RWPE1 (cell line): ENCODE data around the gene XK.
A peak's percentile ranks its signal among the peaks of the same experiment; 100 is the strongest.
"Not testable (repeated sequence)": the region's sequence is repeated elsewhere in the genome, so short reads cannot be mapped to it uniquely, and the experiment has no call there.

Source experiments
- CTCF ChIA-PET: fragments of 350-600 bp; sonication (Branson Sonifier 250); formaldehyde crosslinking; extraction: SDS; loops from one replicate; lab custom pipeline; 2021; lab: Yijun Ruan, JAX
- POLR2A ChIA-PET: fragments of 400-600 bp; formaldehyde crosslinking; extraction: SDS; loops from one replicate; lab custom pipeline; 2020; ENCODE audit warnings: antibody characterized with exemption; ENCODE audit not compliant: low non-redundant PET; lab: Yijun Ruan, JAX
- DNase-seq: peaks from one replicate; pipeline ENCODE4 v3.0.0; 2012; ENCODE audit warnings: low spot score
- H3K27ac ChIP-seq: fragments of 450-650 bp; 2 replicates; pipeline ENCODE4 v1.5.1; 2017
- CTCF ChIP-seq: fragments of 450-650 bp; conservative IDR thresholded peaks from 2 replicates; pipeline ENCODE4 v1.5.1; 2017; ENCODE audit warnings: low read depth, mild to moderate bottlenecking

XK gene

GRCh38 chrX:37685381-37686359 lies at the start of gene XK:
Gene XK, plus strand, starts transcription at chrX:37685791. Its CDS starts 171 bp downstream, at chrX:37685962.
- no peak within 1 kb of the TSS for H3K27ac ChIP-seq
- CTCF ChIA-PET: no interaction called here
- DNase-seq: peak; percentile 1
- TF ChIP-seq CTCF: no peak
- POLR2A ChIA-PET: no interaction called here

GRCh38 chrX:37638047-37638446 lies 47.5 kb upstream of the XK start:
- ChIA-PET POLR2A (no interaction called here), CTCF (no interaction called here)
- no peak for DNase-seq
- H3K27ac ChIP-seq: no peak overlapping the region
- no peak for TF ChIP-seq CTCF

- no peak for TF ChIP-seq CTCF
- ChIA-PET POLR2A (no interaction called here), CTCF (no interaction called here)
- no peak for DNase-seq
- H3K27ac ChIP-seq: no peak overlapping the region
Observed at GRCh38 chrX:37640142-37640541, 45.4 kb upstream of the XK start.

GRCh38 chrX:37641859-37642258 lies 43.7 kb upstream of the XK start:
- ChIA-PET CTCF (no interaction called here), POLR2A (no interaction called here)
- no peak for DNase-seq
- TF ChIP-seq CTCF: no peak
- H3K27ac ChIP-seq: no peak overlapping the region

GRCh38 chrX:37644381-37645305 lies 40.9 kb upstream of the XK start:
- no peak overlapping the region for H3K27ac ChIP-seq
- CTCF ChIA-PET: no interaction called here
- no peak for TF ChIP-seq CTCF
- peak; percentile 36 for DNase-seq
- POLR2A ChIA-PET: no interaction called here

GRCh38 chrX:37646254-37646653 lies 39.3 kb upstream of the XK start:
- POLR2A ChIA-PET: no interaction called here
- TF ChIP-seq CTCF: no peak
- CTCF ChIA-PET: interaction anchor here (1.0 kb wide), 1 partner anchor 39 kb away, joined by 3 read pairs; no protein-coding TSS in a partner anchor
- no peak for DNase-seq
- H3K27ac ChIP-seq: no peak overlapping the region

- POLR2A ChIA-PET: not testable (repeated sequence)
Observed at GRCh38 chrX:37650879-37651278, 34.7 kb upstream of the XK start.

More at GRCh38 chrX:37650879-37651278, 34.7 kb upstream of the XK start:
- CTCF ChIA-PET, DNase-seq, H3K27ac ChIP-seq: not testable (repeated sequence)
